BJ (cell line): ENCODE data around the gene IL20RA. TPM values are rescaled to one million over a fixed set of nuclear protein-coding genes. Genes with fewer than 3 reads are reported as not detected.

Experiments used
- CTCF ChIA-PET: fragments of 350-600 bp; formaldehyde crosslinking; extraction: SDS; loops from one replicate; lab custom pipeline; 2021; ENCODE audit warnings: antibody characterized with exemption, inconsistent platforms; lab: Yijun Ruan, JAX
- POLR2A ChIA-PET: fragments of 300-600 bp; sonication (Branson Sonifier 250); formaldehyde crosslinking; extraction: SDS; loops from one replicate; lab custom pipeline; 2021; ENCODE audit warnings: antibody characterized with exemption; lab: Charles Lee
- DNase-seq: peaks from one replicate; pipeline ENCODE4 v3.0.0-alpha.2; 2011; ENCODE audit warnings: low read depth
- H3K27me3 ChIP-seq: 2 replicates; pipeline ENCODE4 v1.6.0; 2011; ENCODE audit warnings: low read length; ENCODE audit not compliant: control insufficient read depth, insufficient read depth
- H3K36me3 ChIP-seq: 2 replicates; pipeline ENCODE4 v1.5.1; 2011; ENCODE audit warnings: low read length; ENCODE audit not compliant: control insufficient read depth, insufficient read depth
- H3K4me3 ChIP-seq: 2 replicates; pipeline ENCODE4 v1.5.1; 2011; ENCODE audit warnings: low read depth, mild to moderate bottlenecking, control low read depth, low read length
- polyA plus RNA-seq: library from polyadenylated mRNA; depleted of rRNA; stranded (reverse); fragments of >200 nt; gene quantifications from 2 replicates; pipeline ENCODE4 v1.2.3, GENCODE V29; 2011
- TF ChIP-seq, protein P1 (sequence below): IDR thresholded peaks from 2 replicates; pipeline ENCODE4 v1.5.1; 2011; ENCODE audit warnings: low read depth, mild to moderate bottlenecking, control low read depth, inconsistent platforms, low read length, moderate library complexity; ENCODE audit not compliant: insufficient read depth

The IL20RA gene
- polyA plus RNA-seq, 1 experiment = not detected

DNA sequence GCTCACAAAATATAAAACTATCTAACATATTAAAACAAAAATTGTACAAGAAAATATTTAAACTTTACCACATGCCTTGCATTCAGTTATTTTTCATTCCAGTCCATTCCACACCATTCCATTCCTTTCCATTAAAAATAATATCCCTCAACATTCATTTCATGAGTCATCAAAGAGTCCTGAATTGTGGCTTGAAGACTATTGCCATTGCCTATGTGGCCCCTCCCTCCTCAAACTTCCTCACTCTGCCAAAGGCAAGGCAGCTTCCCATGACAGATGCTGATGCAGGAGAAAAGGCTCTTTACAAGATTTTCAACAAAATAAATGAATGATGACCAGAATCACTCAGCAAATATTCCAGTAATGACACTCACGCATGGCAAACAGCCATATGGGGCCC lies 31.7 kb downstream of the IL20RA start:
- CTCF ChIA-PET = interaction anchor here (0.9 to 1.9 kb wide), 5 partner anchors 10 to 369 kb away, joined by 3 to 8 read pairs (median 4); no protein-coding TSS in a partner anchor
- TF ChIP-seq, protein P1, sequence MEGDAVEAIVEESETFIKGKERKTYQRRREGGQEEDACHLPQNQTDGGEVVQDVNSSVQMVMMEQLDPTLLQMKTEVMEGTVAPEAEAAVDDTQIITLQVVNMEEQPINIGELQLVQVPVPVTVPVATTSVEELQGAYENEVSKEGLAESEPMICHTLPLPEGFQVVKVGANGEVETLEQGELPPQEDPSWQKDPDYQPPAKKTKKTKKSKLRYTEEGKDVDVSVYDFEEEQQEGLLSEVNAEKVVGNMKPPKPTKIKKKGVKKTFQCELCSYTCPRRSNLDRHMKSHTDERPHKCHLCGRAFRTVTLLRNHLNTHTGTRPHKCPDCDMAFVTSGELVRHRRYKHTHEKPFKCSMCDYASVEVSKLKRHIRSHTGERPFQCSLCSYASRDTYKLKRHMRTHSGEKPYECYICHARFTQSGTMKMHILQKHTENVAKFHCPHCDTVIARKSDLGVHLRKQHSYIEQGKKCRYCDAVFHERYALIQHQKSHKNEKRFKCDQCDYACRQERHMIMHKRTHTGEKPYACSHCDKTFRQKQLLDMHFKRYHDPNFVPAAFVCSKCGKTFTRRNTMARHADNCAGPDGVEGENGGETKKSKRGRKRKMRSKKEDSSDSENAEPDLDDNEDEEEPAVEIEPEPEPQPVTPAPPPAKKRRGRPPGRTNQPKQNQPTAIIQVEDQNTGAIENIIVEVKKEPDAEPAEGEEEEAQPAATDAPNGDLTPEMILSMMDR = no peak

DNA sequence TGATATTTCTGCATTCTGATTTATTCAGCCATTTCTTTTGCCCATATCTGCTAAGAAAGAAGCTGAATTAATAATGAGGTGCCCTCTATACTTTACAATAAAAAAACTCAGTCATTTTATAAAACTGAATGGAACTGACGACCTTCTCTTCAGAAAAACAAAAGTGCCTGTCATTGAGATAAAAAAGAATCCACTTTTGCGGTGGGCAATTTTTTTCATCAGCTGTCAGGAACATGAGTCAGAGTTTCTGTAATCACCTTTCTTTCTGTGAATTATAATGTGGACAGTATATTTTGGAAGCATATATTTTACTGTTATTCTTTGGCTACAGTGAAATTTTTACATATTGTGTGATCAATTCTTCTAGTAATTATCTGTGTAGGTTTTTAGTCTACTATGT lies 33.4 kb downstream of the IL20RA start:
- DNase-seq = no peak
- POLR2A ChIA-PET = no interaction called here
- CTCF ChIA-PET = interaction anchor here (1.3 kb wide), 1 partner anchor 79 kb away, joined by 4 read pairs; no protein-coding TSS in a partner anchor
- TF ChIP-seq, protein P1 = no peak
- H3K36me3 ChIP-seq = no peaks in the 10 kb centered on the region
- H3K4me3 ChIP-seq = no peak overlapping the region
- H3K27me3 ChIP-seq = no peaks in the 10 kb centered on the region

More for the DNA sequence above, 31.7 kb downstream of the IL20RA start:
- DNase-seq = no peak
- Histone ChIP-seq H3K4me3 (no peak overlapping the region), H3K27me3 (no peaks in the 10 kb centered on the region), H3K36me3 (no peaks in the 10 kb centered on the region)
- POLR2A ChIA-PET = no interaction called here

DNA sequence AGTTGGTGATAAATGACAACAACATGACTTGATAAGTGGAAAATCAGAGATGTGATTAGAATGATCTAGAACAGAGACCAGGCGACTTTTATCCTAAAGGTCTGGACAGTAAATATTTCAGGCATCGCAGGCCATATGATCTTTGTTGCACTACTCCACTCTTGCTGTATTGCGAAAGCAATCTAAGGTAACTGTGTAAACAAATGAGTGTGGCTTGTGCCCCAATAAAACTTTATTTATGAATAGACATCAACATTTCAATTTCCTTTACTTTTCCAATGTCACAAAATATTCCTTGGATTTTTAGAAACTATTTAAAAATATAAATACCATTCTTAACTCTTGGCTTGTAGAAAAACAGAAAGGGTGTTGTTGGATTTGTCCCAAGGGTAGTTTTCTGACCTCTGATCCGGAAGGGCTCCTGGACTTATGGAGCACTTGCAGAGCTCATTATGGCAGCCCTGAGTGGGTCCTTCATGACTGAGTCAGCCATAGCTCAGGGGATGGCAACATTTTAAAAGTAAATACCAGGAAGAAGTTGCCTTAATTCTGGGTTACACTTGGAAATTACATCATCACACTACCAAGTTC lies 34.5 kb downstream of the IL20RA start:
- Histone ChIP-seq H3K27me3 (no peaks in the 10 kb centered on the region), H3K4me3 (no peak overlapping the region), H3K36me3 (no peaks in the 10 kb centered on the region)
- ChIA-PET POLR2A (no interaction called here), CTCF (no interaction called here)
- no peak for DNase-seq
- TF ChIP-seq, protein P1 = no peak

DNA sequence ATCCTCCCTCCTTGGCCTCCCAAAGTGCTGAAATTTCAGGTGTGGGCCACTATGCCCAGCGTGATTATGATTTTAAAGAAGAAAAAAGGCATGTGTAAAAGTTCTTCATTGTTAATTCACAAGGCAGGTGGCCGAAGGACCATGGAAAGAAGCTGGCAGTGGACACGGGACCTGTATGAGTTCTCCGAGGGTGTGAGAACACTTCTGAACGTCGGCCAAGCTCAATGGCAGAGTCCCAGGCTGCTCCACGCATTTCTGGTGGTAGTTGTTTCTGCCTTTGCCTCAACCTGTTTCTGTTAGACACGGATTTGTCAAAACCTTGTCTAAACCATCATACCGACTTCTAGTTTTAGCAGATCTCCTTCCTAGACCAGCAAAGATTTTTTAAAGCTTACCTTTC lies 36.6 kb downstream of the IL20RA start:
- ChIA-PET POLR2A (no interaction called here), CTCF (interaction anchor here (1.6 kb wide), 1 partner anchor 40 kb away, joined by 4 read pairs; no protein-coding TSS in a partner anchor)
- no peak for DNase-seq
- no peaks in the 10 kb centered on the region for H3K27me3 ChIP-seq
- H3K4me3 ChIP-seq = no peak overlapping the region
- TF ChIP-seq, protein P1 = no peak
- H3K36me3 ChIP-seq = no peaks in the 10 kb centered on the region

DNA sequence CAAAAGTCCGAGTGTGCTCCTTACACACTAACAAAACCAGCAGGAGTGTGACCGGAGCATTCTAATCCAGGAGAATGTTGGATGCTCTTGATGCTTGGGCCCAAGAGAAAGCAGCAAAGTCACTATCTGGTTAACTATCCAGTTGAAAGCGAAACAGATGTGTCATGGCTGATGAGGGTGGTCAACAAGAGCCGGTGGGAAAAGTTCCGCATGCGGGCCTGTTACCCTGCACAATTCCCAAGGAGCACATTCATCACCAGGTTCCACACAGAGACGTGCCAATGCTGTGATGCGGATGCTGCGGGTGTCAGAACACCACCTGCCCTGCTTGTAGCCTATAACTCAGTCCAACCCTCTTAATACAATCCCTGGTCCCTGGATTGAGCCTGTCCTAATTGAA lies 38.7 kb downstream of the IL20RA start:
- Histone ChIP-seq H3K4me3 (no peak overlapping the region), H3K27me3 (no peaks in the 10 kb centered on the region), H3K36me3 (no peaks in the 10 kb centered on the region)
- TF ChIP-seq, protein P1 = no peak
- no peak for DNase-seq
- CTCF ChIA-PET = no interaction called here
- POLR2A ChIA-PET = no interaction called here
